Upper lobe of right lung (tissue), 1 donor: Measurements from ENCODE around the gene ZNF841. TPM values are rescaled to one million over a fixed set of nuclear protein-coding genes. Genes with fewer than 3 reads are reported as not detected.

ENCODE experiments used
- ATAC-seq: fragments of 200-7000 bp; cut with Tn5 transposase; one replicate; pipeline ENCODE4 v1.9.1; 2020; ENCODE audit warnings: mild to moderate bottlenecking, moderate library complexity
- DNase-seq: peaks from one replicate; pipeline ENCODE4 v3.0.0-alpha.2; 2020
- H3K27ac ChIP-seq: fragments of 200-600 bp; one replicate; pipeline ENCODE4 v1.8.0; 2022
- H3K27me3 ChIP-seq: fragments of 200-600 bp; one replicate; pipeline ENCODE4 v1.8.0; 2022; ENCODE audit warnings: mild to moderate bottlenecking
- H3K36me3 ChIP-seq: fragments of 200-600 bp; one replicate; pipeline ENCODE4 v1.8.0; 2022
- H3K4me1 ChIP-seq: fragments of 200-600 bp; one replicate; pipeline ENCODE4 v1.8.0; 2022
- H3K4me3 ChIP-seq: fragments of 200-600 bp; one replicate; pipeline ENCODE4 v1.8.0; 2022; ENCODE audit warnings: mild to moderate bottlenecking
- H3K9me3 ChIP-seq: fragments of 200-600 bp; one replicate; pipeline ENCODE4 v1.8.0; 2022
- CTCF ChIP-seq: fragments of 200-600 bp; IDR thresholded peaks from one replicate; pipeline ENCODE4 v1.8.0; 2022; ENCODE audit warnings: antibody characterized with exemption
- intact Hi-C: fragments of 100-400 bp; cut with DNase I; formaldehyde crosslinking; loops from one replicate; pipeline ENCODE4 v1.11.0; 2022
- total RNA-seq: library from RNA; stranded (reverse); fragmentation: NEBNext Ultra II Directional; extraction: Animal tissue kit (Norgen Biotek cat#: 25700); gene quantifications from one replicate; pipeline ENCODE4 v1.2.1, GENCODE V29; 2021
- donor health status: DM: no; HTN: yes; CAD: no; lungs with severe emphysema.

ZNF841 gene
- total RNA-seq, 1 donor from 2014 or later, result 27.0 TPM

- ATAC-seq, result no peak
- Histone ChIP-seq H3K9me3 (no peaks in the 10 kb centered on the region), H3K36me3 (no peaks in the 10 kb centered on the region), H3K27me3 (no peaks in the 10 kb centered on the region), H3K4me3 (peak overlapping the region; percentile 89), H3K4me1 (peaks cover 15% of the 10 kb centered on the region), H3K27ac (peak overlapping the region; percentile 93)
- DNase-seq, result no peak
- intact Hi-C loops, result loop anchor here (5.0 kb wide), 1 partner anchor 98 kb away; no protein-coding TSS in a partner anchor
- TF ChIP-seq CTCF, result no peak
These were observed 43.4 kb upstream of the ZNF841 start for GRCh38 chr19:52138983-52139251.

- Histone ChIP-seq H3K4me1 (peaks cover 15% of the 10 kb centered on the region), H3K27ac (peak overlapping the region; percentile 93), H3K36me3 (no peaks in the 10 kb centered on the region), H3K4me3 (peak overlapping the region; percentile 89), H3K27me3 (no peaks in the 10 kb centered on the region), H3K9me3 (no peaks in the 10 kb centered on the region)
- no peak for DNase-seq
- TF ChIP-seq CTCF, result no peak
- ATAC-seq, result no peak
- intact Hi-C loops, result loop anchor here (5.0 kb wide), 1 partner anchor 99 kb away; no protein-coding TSS in a partner anchor
These were observed 42.9 kb upstream of the ZNF841 start for GRCh38 chr19:52138278-52138982.

- Histone ChIP-seq H3K27ac (no peak overlapping the region), H3K9me3 (peaks cover 87% of the 10 kb centered on the region), H3K36me3 (peaks cover 90% of the 10 kb centered on the region), H3K4me3 (no peak overlapping the region), H3K4me1 (no peaks in the 10 kb centered on the region), H3K27me3 (no peaks in the 10 kb centered on the region)
- no peak for DNase-seq
- intact Hi-C loops, result no loop called here
- TF ChIP-seq CTCF, result no peak
- no peak for ATAC-seq
These were observed 24.7 kb upstream of the ZNF841 start for GRCh38 chr19:52120286-52120685.

GRCh38 chr19:52115526-52116053 is 20.0 kb upstream of the ZNF841 start:
- Histone ChIP-seq H3K27me3 (no peaks in the 10 kb centered on the region), H3K9me3 (peaks cover 100% of the 10 kb centered on the region), H3K27ac (no peak overlapping the region), H3K36me3 (peaks cover 49% of the 10 kb centered on the region), H3K4me1 (no peaks in the 10 kb centered on the region), H3K4me3 (no peak overlapping the region)
- ATAC-seq, result no peak
- DNase-seq, result no peak
- intact Hi-C loops, result no loop called here
- TF ChIP-seq CTCF, result no peak

GRCh38 chr19:52114691-52115090 is 19.1 kb upstream of the ZNF841 start:
- H3K27ac ChIP-seq, result no peak overlapping the region
- ATAC-seq (no peak), DNase-seq (no peak)
- no peaks in the 10 kb centered on the region for H3K4me1 ChIP-seq
- H3K27me3 ChIP-seq, result no peaks in the 10 kb centered on the region
- intact Hi-C loops, result no loop called here
- H3K36me3 ChIP-seq, result peaks cover 41% of the 10 kb centered on the region
- H3K4me3 ChIP-seq, result no peak overlapping the region
- no peak for TF ChIP-seq CTCF
- H3K9me3 ChIP-seq, result peaks cover 96% of the 10 kb centered on the region

GRCh38 chr19:52112624-52113023 is 17.1 kb upstream of the ZNF841 start:
- no peak overlapping the region for H3K27ac ChIP-seq
- H3K36me3 ChIP-seq, result peaks cover 23% of the 10 kb centered on the region
- no peak for TF ChIP-seq CTCF
- H3K9me3 ChIP-seq, result peaks cover 87% of the 10 kb centered on the region
- H3K4me1 ChIP-seq, result no peaks in the 10 kb centered on the region
- intact Hi-C loops, result no loop called here
- no peak overlapping the region for H3K4me3 ChIP-seq
- DNase-seq (no peak), ATAC-seq (no peak)
- H3K27me3 ChIP-seq, result no peaks in the 10 kb centered on the region
